Trophoblast cell (in vitro differentiated cells and primary cell): ENCODE results near the gene SMG7.

Experiments
- DNase-seq, 2 donors: peaks; one replicate each; pipeline ENCODE4 v3.0.0-alpha.2; 2016
- H2AFZ ChIP-seq: 2 replicates; pipeline ENCODE4 v1.6.1; 2013; ENCODE audit warnings: low read length, moderate library complexity, mild to moderate bottlenecking; ENCODE audit not compliant: insufficient read depth, poor library complexity
- H2AK5ac ChIP-seq: 2 replicates; pipeline ENCODE4 v1.6.1; 2013; ENCODE audit warnings: mild to moderate bottlenecking, low read length
- H2BK120ac ChIP-seq: 2 replicates; pipeline ENCODE4 v1.6.1; 2013; ENCODE audit warnings: low read length, mild to moderate bottlenecking, moderate library complexity; ENCODE audit not compliant: insufficient read depth, poor library complexity
- H2BK12ac ChIP-seq: 2 replicates; pipeline ENCODE4 v1.6.1; 2013; ENCODE audit warnings: mild to moderate bottlenecking, low read length, moderate library complexity
- H2BK5ac ChIP-seq: 2 replicates; pipeline ENCODE4 v1.6.1; 2013; ENCODE audit warnings: low read length, low read depth, moderate library complexity, mild to moderate bottlenecking; ENCODE audit not compliant: poor library complexity
- H3K14ac ChIP-seq: 2 replicates; pipeline ENCODE4 v1.6.1; 2013; ENCODE audit warnings: mild to moderate bottlenecking, low read length
- H3K18ac ChIP-seq: 2 replicates; pipeline ENCODE4 v1.6.1; 2013; ENCODE audit warnings: mild to moderate bottlenecking, low read length
- H3K23ac ChIP-seq: 2 replicates; pipeline ENCODE4 v1.6.1; 2013; ENCODE audit warnings: low read length
- H3K27ac ChIP-seq: 2 replicates; pipeline ENCODE4 v1.5.1; 2013; ENCODE audit warnings: low read depth, mild to moderate bottlenecking, inconsistent platforms, low read length, moderate library complexity
- H3K27me3 ChIP-seq: 2 replicates; pipeline ENCODE4 v1.6.1; 2013; ENCODE audit warnings: inconsistent platforms, mild to moderate bottlenecking, low read length, moderate library complexity; ENCODE audit not compliant: insufficient read depth
- H3K36me3 ChIP-seq, 2 experiments: 1 replicate in 1 of 2; 2 replicates in 1 of 2; pipeline ENCODE4 v1.6.1; 2013; ENCODE audit warnings: low read length in 2 of 2, mild to moderate bottlenecking in 2 of 2, moderate library complexity in 1 of 2; ENCODE audit not compliant: insufficient read depth in 2 of 2, control insufficient read depth in 1 of 2
- H3K4ac ChIP-seq: 2 replicates; pipeline ENCODE4 v1.6.1; 2013; ENCODE audit warnings: low read depth, mild to moderate bottlenecking, low read length, moderate library complexity
- H3K4me1 ChIP-seq, 2 experiments: 1 replicate in 1 of 2; 2 replicates in 1 of 2; pipeline ENCODE4 v1.6.1; 2013; ENCODE audit warnings: low read length in 2 of 2, mild to moderate bottlenecking in 2 of 2, moderate library complexity in 1 of 2; ENCODE audit not compliant: insufficient read depth in 2 of 2, control insufficient read depth in 1 of 2
- H3K4me2 ChIP-seq: 2 replicates; pipeline ENCODE4 v1.6.1; 2013; ENCODE audit warnings: inconsistent platforms, mild to moderate bottlenecking, low read length, moderate library complexity
- H3K4me3 ChIP-seq: 2 replicates; pipeline ENCODE4 v1.5.1; 2013; ENCODE audit warnings: mild to moderate bottlenecking, low read depth, low read length, inconsistent platforms
- H3K79me1 ChIP-seq: one replicate; pipeline ENCODE4 v1.6.1; 2013; ENCODE audit warnings: low read length
- H3K79me2 ChIP-seq: 2 replicates; pipeline ENCODE4 v1.6.1; 2013; ENCODE audit warnings: low read length, mild to moderate bottlenecking; ENCODE audit not compliant: control insufficient read depth, insufficient read depth, poor library complexity
- H3K9ac ChIP-seq: 2 replicates; pipeline ENCODE4 v1.6.1; 2013; ENCODE audit warnings: mild to moderate bottlenecking, low read length
- H3K9me3 ChIP-seq: 2 replicates; pipeline ENCODE4 v1.6.1; 2013; ENCODE audit warnings: low read depth, mild to moderate bottlenecking, control low read depth, inconsistent platforms, low read length; ENCODE audit not compliant: insufficient read depth
- H4K12ac ChIP-seq: 2 replicates; pipeline ENCODE4 v1.6.1; 2013; ENCODE audit warnings: low read depth, mild to moderate bottlenecking, low read length, moderate library complexity
- H4K8ac ChIP-seq: 2 replicates; pipeline ENCODE4 v1.6.1; 2013; ENCODE audit warnings: low read depth, mild to moderate bottlenecking, low read length, moderate library complexity
- H4K91ac ChIP-seq: one replicate; pipeline ENCODE4 v1.6.1; 2013; ENCODE audit warnings: low read depth, mild to moderate bottlenecking, low read length, moderate library complexity
- whole genome bisulfite sequencing: extraction: QIAGEN DNeasy Blood & Tissue Kit; methylation state at CpG from one replicate; pipeline ENCODE4 v1.1.7; 2013; ENCODE audit warnings: missing lambda C conversion rate; ENCODE audit not compliant: insufficient read length, insufficient coverage; ENCODE audit errors: extremely low coverage; 5-methylcytosine and 5-hydroxymethylcytosine counted together

SMG7 gene

DNA sequence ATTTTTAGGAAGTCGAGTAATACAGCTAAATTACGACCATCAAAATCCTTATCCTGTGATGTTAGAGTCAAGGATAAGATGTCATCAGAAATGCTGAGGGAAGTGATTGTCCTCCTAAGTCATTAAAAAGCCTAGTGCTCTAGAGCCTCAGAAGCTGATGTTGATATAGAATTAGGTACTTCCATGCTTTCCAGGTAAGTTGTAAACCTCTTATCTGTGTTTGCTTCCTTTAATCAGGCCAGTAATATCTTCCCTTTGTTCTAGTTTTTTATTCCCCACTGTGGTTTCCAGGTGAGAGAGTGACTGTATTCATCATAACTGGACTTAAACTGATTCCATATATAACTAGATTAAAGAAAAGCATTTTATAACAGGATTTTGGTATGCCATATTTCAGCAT lies 44.4 kb downstream of the SMG7 start:
- Histone ChIP-seq H3K9ac (no peak overlapping the region), H2BK12ac (no peak overlapping the region), H3K79me1 (no peaks in the 10 kb centered on the region), H3K27me3 (no peaks in the 10 kb centered on the region), H3K9me3 (no peaks in the 10 kb centered on the region), H4K12ac (no peak overlapping the region), H3K36me3 (peaks cover 13 to 18% of the 10 kb centered on the region in 2 experiments), H2BK120ac (no peak overlapping the region), H3K4me3 (no peak overlapping the region), H3K23ac (no peak overlapping the region), H3K4me1 (no peaks in the 10 kb centered on the region), H4K8ac (no peak overlapping the region), H3K27ac (no peak overlapping the region), H3K14ac (no peak overlapping the region), H3K4me2 (no peak overlapping the region), H2AFZ (no peak overlapping the region), H3K79me2 (no peaks in the 10 kb centered on the region), H3K18ac (no peak overlapping the region), H4K91ac (no peak overlapping the region), H3K4ac (no peak overlapping the region), H2BK5ac (no peak overlapping the region), H2AK5ac (no peak overlapping the region)
- DNase-seq: no peak
- no CpG with 5 or more reads among the region's 2 CpGs for WGBS

DNA sequence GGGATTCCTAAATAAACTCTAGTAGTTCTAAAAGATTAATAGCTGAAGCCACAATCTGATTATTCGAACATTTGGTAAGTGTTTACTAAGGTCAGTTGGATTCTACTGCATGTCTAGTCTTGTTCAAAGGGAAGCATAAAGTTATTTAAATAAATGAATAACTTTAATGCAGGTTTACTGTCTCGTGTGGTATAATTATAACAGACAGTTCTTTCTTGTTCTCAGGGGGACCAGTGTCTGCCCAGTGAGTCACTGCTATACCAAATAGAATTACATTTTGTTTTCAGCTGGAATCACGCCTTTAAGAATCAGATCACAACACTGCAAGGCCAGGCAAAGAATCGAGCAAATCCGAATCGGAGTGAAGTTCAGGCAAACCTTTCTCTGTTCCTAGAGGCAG lies 45.1 kb downstream of the SMG7 start:
- Histone ChIP-seq H4K91ac (no peak overlapping the region), H3K4ac (no peak overlapping the region), H3K4me1 (no peaks in the 10 kb centered on the region), H3K9me3 (no peaks in the 10 kb centered on the region), H2BK5ac (no peak overlapping the region), H3K23ac (no peak overlapping the region), H3K27ac (no peak overlapping the region), H3K79me2 (no peaks in the 10 kb centered on the region), H2BK120ac (no peak overlapping the region), H3K27me3 (no peaks in the 10 kb centered on the region), H3K9ac (no peak overlapping the region), H2AFZ (no peak overlapping the region), H2BK12ac (no peak overlapping the region), H3K4me2 (no peak overlapping the region), H3K79me1 (no peaks in the 10 kb centered on the region), H3K36me3 (peaks cover 13 to 18% of the 10 kb centered on the region in 2 experiments), H3K18ac (no peak overlapping the region), H4K8ac (no peak overlapping the region), H2AK5ac (no peak overlapping the region), H3K14ac (no peak overlapping the region), H4K12ac (no peak overlapping the region), H3K4me3 (no peak overlapping the region)
- no CpG with 5 or more reads among the region's 6 CpGs for WGBS
- no peak for DNase-seq

DNA sequence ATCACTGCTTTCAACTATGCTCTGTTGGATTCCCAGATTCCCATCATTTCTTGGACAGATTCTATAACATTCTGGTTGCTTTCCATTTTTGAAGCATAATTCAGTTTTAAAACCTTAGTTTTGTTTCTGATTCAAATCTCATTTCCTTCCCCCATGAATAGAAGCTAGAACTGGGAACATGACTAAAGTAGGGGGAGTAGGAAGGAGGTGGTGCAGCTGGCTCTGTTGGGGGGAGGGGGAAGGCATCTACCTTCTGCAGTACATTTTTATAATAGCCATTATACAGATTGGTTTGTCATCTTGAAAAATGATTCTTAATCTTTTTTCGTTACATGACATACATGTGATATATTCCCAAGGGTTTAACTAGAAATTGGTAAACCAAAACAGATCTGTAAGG lies 48.1 kb downstream of the SMG7 start:
- Histone ChIP-seq H3K79me1 (no peaks in the 10 kb centered on the region), H3K4me3 (no peak overlapping the region), H4K12ac (no peak overlapping the region), H3K9ac (no peak overlapping the region), H3K27ac (no peak overlapping the region), H3K27me3 (no peaks in the 10 kb centered on the region), H3K36me3 (peaks cover 16 to 21% of the 10 kb centered on the region in 2 experiments), H2AK5ac (no peak overlapping the region), H3K4me1 (no peaks in the 10 kb centered on the region), H3K79me2 (no peaks in the 10 kb centered on the region), H2AFZ (no peak overlapping the region), H3K4me2 (no peak overlapping the region), H3K4ac (no peak overlapping the region), H2BK120ac (no peak overlapping the region), H2BK5ac (no peak overlapping the region), H3K18ac (no peak overlapping the region), H4K91ac (no peak overlapping the region), H2BK12ac (no peak overlapping the region), H3K14ac (no peak overlapping the region), H3K9me3 (no peaks in the 10 kb centered on the region), H4K8ac (no peak overlapping the region), H3K23ac (no peak overlapping the region)
- no CpG with 5 or more reads among the region's 1 CpG for WGBS
- no peak for DNase-seq

DNA sequence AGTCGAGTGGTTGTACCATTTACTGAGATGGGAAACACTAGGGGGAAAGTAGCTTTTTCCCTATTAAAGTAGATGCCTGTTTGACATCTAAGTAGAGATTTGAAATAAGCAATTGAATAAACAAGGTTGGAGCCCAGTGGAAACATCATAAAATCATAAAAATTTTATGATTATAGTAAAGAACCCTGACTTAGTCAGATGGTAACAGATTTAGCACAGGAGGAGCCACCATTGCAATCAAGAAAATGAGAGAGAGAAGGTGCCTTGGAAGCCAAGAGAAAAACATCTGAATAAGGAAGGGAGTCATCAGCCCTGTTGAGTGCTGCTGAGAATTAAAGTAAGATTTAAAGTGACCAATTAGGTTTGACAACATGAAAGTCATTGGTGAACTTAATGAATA lies 49.8 kb downstream of the SMG7 start:
- H2BK120ac ChIP-seq: no peak overlapping the region
- H3K14ac ChIP-seq: no peak overlapping the region
- H3K4me2 ChIP-seq: no peak overlapping the region
- no peaks in the 10 kb centered on the region for H3K9me3 ChIP-seq
- H3K27ac ChIP-seq: no peak overlapping the region
- H3K4me1 ChIP-seq: no peaks in the 10 kb centered on the region
- no peaks in the 10 kb centered on the region for H3K27me3 ChIP-seq
- no peak overlapping the region for H2AFZ ChIP-seq
- H3K23ac ChIP-seq: no peak overlapping the region
- no peaks in the 10 kb centered on the region for H3K79me1 ChIP-seq
- H3K18ac ChIP-seq: no peak overlapping the region
- H3K79me2 ChIP-seq: no peaks in the 10 kb centered on the region
- H3K4ac ChIP-seq: no peak overlapping the region
- no peak overlapping the region for H4K91ac ChIP-seq
- H2AK5ac ChIP-seq: no peak overlapping the region
- no peak overlapping the region for H3K9ac ChIP-seq
- H2BK12ac ChIP-seq: no peak overlapping the region
- DNase-seq: no peak
- no CpG with 5 or more reads among the region's 1 CpG for WGBS
- H3K4me3 ChIP-seq: no peak overlapping the region
- H3K36me3 ChIP-seq: peaks cover 21 to 23% of the 10 kb centered on the region in 2 experiments
- no peak overlapping the region for H4K8ac ChIP-seq
- no peak overlapping the region for H4K12ac ChIP-seq
- no peak overlapping the region for H2BK5ac ChIP-seq
